Testis (tissue), 2 donors: Measurements from ENCODE around the gene TSKU.

Source experiments
- POLR2A ChIP-seq: fragments of 450-650 bp; IDR thresholded peaks from one replicate; pipeline ENCODE4 v1.6.1; 2017; ENCODE audit warnings: antibody characterized with exemption, mild to moderate bottlenecking, moderate library complexity
- TF ChIP-seq, protein P1 (sequence below), 3 experiments: fragments of 450-650 bp in 2 of 3; fragments of 200-600 bp in 1 of 3; sonication (generic) in 1 of 3; IDR thresholded peaks; one replicate each; pipeline ENCODE4 v1.5.1; 2016 to 2019; ENCODE audit warnings: antibody characterized with exemption in 3 of 3, mild to moderate bottlenecking in 2 of 3, moderate library complexity in 1 of 3

DNA sequence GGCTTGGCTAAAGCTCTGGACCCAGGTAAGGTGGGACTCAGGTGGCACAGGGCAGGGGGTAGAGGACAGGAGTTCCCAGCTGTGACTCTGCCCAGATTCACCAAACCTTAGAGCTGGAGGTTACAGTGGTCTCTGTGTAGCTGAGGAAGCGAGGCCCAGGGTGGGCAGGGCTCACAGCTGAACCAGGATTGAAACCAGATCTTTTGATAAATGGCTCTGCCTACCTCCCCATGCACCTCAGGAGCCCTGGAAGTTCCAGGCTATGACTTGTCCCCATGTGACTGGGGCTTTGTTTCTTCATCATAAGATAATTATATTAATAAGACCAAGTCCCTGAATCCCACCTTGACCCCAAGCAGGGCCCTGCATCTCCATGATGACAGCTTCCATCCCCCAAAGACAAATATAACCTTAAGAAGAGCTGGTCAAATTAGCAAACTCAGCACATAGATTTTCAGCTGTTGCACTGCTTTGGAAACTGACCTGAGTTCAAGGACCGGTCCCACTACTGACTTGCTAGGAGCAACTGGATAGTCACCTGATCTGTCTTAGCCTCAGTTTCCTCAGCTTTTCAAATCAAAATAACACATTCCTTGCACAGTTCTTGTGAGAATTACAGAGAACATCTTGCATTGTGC lies 21.3 kb upstream of the TSKU start:
- TF ChIP-seq, protein P1, sequence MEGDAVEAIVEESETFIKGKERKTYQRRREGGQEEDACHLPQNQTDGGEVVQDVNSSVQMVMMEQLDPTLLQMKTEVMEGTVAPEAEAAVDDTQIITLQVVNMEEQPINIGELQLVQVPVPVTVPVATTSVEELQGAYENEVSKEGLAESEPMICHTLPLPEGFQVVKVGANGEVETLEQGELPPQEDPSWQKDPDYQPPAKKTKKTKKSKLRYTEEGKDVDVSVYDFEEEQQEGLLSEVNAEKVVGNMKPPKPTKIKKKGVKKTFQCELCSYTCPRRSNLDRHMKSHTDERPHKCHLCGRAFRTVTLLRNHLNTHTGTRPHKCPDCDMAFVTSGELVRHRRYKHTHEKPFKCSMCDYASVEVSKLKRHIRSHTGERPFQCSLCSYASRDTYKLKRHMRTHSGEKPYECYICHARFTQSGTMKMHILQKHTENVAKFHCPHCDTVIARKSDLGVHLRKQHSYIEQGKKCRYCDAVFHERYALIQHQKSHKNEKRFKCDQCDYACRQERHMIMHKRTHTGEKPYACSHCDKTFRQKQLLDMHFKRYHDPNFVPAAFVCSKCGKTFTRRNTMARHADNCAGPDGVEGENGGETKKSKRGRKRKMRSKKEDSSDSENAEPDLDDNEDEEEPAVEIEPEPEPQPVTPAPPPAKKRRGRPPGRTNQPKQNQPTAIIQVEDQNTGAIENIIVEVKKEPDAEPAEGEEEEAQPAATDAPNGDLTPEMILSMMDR (IDR thresholded peaks at IDR 0.05): no peak
- TF ChIP-seq POLR2A: no peak
